Testis (tissue), 3 donors: ENCODE measurements around the gene CDS1. TPM values are rescaled to one million over a fixed set of nuclear protein-coding genes. Genes with fewer than 3 reads are reported as not detected.

Experiments used
- DNase-seq: peaks from one replicate; pipeline ENCODE4 v3.0.0-alpha.2; 2019
- H3K27ac ChIP-seq, 2 donors: fragments of 200-600 bp; sonication (generic); one replicate each; pipeline ENCODE4 v1.5.1; 2019
- H3K27me3 ChIP-seq: fragments of 200-600 bp; sonication (generic); one replicate; pipeline ENCODE4 v1.5.1; 2019
- H3K36me3 ChIP-seq: fragments of 200-600 bp; sonication (generic); one replicate; pipeline ENCODE4 v1.5.1; 2017; ENCODE audit warnings: low read depth; ENCODE audit errors: missing control alignments
- H3K4me1 ChIP-seq: fragments of 200-600 bp; sonication (generic); one replicate; pipeline ENCODE4 v1.5.1; 2019
- H3K4me3 ChIP-seq, 2 donors: fragments of 200-600 bp; sonication (generic); one replicate each; pipeline ENCODE4 v1.5.1; 2017 to 2019
- H3K9me3 ChIP-seq: fragments of 200-600 bp; sonication (generic); one replicate; pipeline ENCODE4 v1.5.1; 2017
- POLR2A ChIP-seq: fragments of 450-650 bp; IDR thresholded peaks from one replicate; pipeline ENCODE4 v1.6.1; 2017; ENCODE audit warnings: antibody characterized with exemption, mild to moderate bottlenecking, moderate library complexity
- WGBS, 2 donors: methylation state at CpG; one replicate each; pipeline ENCODE4 v1.1.5; 2018; 5-methylcytosine and 5-hydroxymethylcytosine counted together
- intact Hi-C: fragments of 100-400 bp; cut with DNase I; formaldehyde crosslinking; loops from one replicate; pipeline ENCODE4 v1.15.1; 2023; ENCODE audit warnings: low total_unique reads
- polyA plus RNA-seq: library from polyadenylated mRNA; stranded (reverse); fragments of 350-450 nt; fragmentation: Illumina TruSeq; extraction: RNeasy Lipid Tissue Mini Kit (QIAGEN cat#74804); gene quantifications from one replicate; pipeline ENCODE4 v1.2.3, GENCODE V29; 2014; ENCODE audit warnings: low read depth, low replicate concordance; ENCODE audit not compliant: insufficient read depth
- total RNA-seq, 2 donors: library from RNA; depleted of rRNA; stranded (reverse); fragments of >200 nt; gene quantifications; one replicate each; pipeline ENCODE4 v1.2.3, GENCODE V29; 2016
- TF ChIP-seq, protein P1 (sequence below), 3 experiments: fragments of 450-650 bp in 2 of 3; fragments of 200-600 bp in 1 of 3; sonication (generic) in 1 of 3; IDR thresholded peaks; one replicate each; pipeline ENCODE4 v1.5.1; 2016 to 2019; ENCODE audit warnings: antibody characterized with exemption in 3 of 3, mild to moderate bottlenecking in 2 of 3, moderate library complexity in 1 of 3

The CDS1 gene
- total and polyA plus RNA-seq, 3 donors from 2014 or later: 13.5 to 20.3 (median 15.2) TPM

- H3K9me3 ChIP-seq: no peaks in the 10 kb centered on the region
- H3K4me3 ChIP-seq: no peak overlapping the region
- no peaks in the 10 kb centered on the region for H3K27me3 ChIP-seq
- TF ChIP-seq POLR2A: no peak
- TF ChIP-seq, protein P1, sequence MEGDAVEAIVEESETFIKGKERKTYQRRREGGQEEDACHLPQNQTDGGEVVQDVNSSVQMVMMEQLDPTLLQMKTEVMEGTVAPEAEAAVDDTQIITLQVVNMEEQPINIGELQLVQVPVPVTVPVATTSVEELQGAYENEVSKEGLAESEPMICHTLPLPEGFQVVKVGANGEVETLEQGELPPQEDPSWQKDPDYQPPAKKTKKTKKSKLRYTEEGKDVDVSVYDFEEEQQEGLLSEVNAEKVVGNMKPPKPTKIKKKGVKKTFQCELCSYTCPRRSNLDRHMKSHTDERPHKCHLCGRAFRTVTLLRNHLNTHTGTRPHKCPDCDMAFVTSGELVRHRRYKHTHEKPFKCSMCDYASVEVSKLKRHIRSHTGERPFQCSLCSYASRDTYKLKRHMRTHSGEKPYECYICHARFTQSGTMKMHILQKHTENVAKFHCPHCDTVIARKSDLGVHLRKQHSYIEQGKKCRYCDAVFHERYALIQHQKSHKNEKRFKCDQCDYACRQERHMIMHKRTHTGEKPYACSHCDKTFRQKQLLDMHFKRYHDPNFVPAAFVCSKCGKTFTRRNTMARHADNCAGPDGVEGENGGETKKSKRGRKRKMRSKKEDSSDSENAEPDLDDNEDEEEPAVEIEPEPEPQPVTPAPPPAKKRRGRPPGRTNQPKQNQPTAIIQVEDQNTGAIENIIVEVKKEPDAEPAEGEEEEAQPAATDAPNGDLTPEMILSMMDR (IDR thresholded peaks at IDR 0.05): no peak
- no peaks in the 10 kb centered on the region for H3K4me1 ChIP-seq
- 100% methylated on average over 1 of the region's 1 CpG for WGBS, 2 donors
- no peak overlapping the region for H3K27ac ChIP-seq
- no peak for DNase-seq
- H3K36me3 ChIP-seq: no peaks in the 10 kb centered on the region
- intact Hi-C loops: no loop called here
Observed at GRCh38 chr4:84634961-84635360, 52.0 kb downstream of the CDS1 start.

GRCh38 chr4:84638092-84638491 is 55.2 kb downstream of the CDS1 start:
- Histone ChIP-seq H3K36me3 (no peaks in the 10 kb centered on the region), H3K27me3 (no peaks in the 10 kb centered on the region), H3K4me1 (no peaks in the 10 kb centered on the region), H3K27ac (no peak overlapping the region), H3K9me3 (no peaks in the 10 kb centered on the region), H3K4me3 (no peak overlapping the region)
- DNase-seq: no peak
- TF ChIP-seq POLR2A: no peak
- TF ChIP-seq, protein P1 (IDR thresholded peaks at IDR 0.05): no peak
- intact Hi-C loops: no loop called here

GRCh38 chr4:84639145-84639544 is 56.2 kb downstream of the CDS1 start:
- Histone ChIP-seq H3K9me3 (no peaks in the 10 kb centered on the region), H3K4me1 (no peaks in the 10 kb centered on the region), H3K27ac (no peak overlapping the region), H3K4me3 (no peak overlapping the region), H3K27me3 (no peaks in the 10 kb centered on the region), H3K36me3 (no peaks in the 10 kb centered on the region)
- intact Hi-C loops: no loop called here
- TF ChIP-seq, protein P1 (IDR thresholded peaks at IDR 0.05): no peak
- no peak for TF ChIP-seq POLR2A
- WGBS, 2 donors: 91 to 94% methylated on average over 1 of the region's 1 CpG
- DNase-seq: no peak

DNA sequence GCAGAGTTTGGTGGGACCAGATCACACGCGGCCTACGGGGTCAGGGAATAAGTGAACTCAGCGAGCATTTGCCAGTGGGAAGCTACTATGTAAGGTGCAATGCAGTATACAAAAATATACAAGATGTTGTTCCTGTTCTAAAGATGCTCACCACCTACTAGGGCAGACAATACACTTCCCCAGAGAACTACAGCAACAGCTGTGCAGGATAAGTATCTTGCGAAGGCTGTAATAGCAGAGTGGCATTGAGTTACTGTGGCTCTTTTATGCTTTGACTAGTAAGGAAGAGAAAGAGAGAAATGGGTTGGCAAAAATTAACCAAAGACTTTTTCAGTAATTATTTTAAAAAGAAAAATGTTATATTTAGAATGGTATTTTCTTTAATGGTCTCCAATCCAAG is 61.2 kb downstream of the CDS1 start:
- no peak overlapping the region for H3K4me3 ChIP-seq
- TF ChIP-seq, protein P1 (IDR thresholded peaks at IDR 0.05): no peak
- TF ChIP-seq POLR2A: no peak
- no peak for DNase-seq
- H3K36me3 ChIP-seq: no peaks in the 10 kb centered on the region
- intact Hi-C loops: no loop called here
- H3K27me3 ChIP-seq: no peaks in the 10 kb centered on the region
- no peak overlapping the region for H3K27ac ChIP-seq
- 94 to 95% methylated on average over 5 of the region's 5 CpGs for WGBS, 2 donors
- H3K4me1 ChIP-seq: peaks cover 12% of the 10 kb centered on the region
- no peaks in the 10 kb centered on the region for H3K9me3 ChIP-seq

DNA sequence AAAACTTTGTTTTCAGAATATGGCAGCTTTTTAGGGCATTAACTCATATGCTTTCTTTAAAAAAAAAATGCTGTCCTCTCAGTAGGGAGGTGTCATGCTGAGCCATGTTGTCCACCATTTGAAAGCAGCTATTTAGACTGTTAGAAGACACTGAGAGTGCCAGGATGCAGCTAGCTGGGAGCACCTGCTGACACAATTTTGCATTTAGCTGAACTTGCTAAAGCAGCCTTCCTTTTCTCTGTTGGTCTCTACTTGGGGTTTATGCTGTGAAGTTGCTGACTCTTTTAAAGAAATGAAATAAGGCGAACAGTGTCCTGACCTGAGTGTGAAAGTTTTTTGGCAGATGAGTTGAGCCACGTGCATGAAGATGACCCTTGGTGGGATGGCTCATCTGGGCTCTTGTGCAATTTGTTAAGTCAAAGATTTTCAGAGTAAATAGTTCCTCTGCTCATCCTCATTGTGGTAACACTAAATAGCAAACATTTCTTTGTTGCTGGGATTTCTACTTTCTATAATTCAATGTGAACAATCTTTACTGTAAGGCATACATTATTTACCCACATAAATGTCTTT is 64.5 kb downstream of the CDS1 start:
- WGBS, 2 donors: 76 to 85% methylated on average over 2 of the region's 2 CpGs
- Histone ChIP-seq H3K4me3 (no peak overlapping the region), H3K36me3 (no peaks in the 10 kb centered on the region), H3K27ac (no peak overlapping the region), H3K27me3 (no peaks in the 10 kb centered on the region), H3K4me1 (peaks cover 12% of the 10 kb centered on the region), H3K9me3 (no peaks in the 10 kb centered on the region)
- TF ChIP-seq, protein P1 (IDR thresholded peaks at IDR 0.05): no peak
- TF ChIP-seq POLR2A: no peak
- no peak for DNase-seq
- intact Hi-C loops: no loop called here
